Renal cortex interstitium (tissue), 11 donors: Measurements from ENCODE around the gene PCDHA3. TPM values are rescaled to one million over a fixed set of nuclear protein-coding genes. Genes with fewer than 3 reads are reported as not detected.
"Not testable (repeated sequence)": the region's sequence is repeated elsewhere in the genome, so short reads cannot be mapped to it uniquely, and the experiment has no call there.

ENCODE experiments used
- DNase-seq, 11 donors: peaks; one replicate each; pipeline ENCODE4 v3.0.0-alpha.2; 2013; ENCODE audit warnings: low read depth in 9 of 11, low spot score in 4 of 11; ENCODE audit errors: extremely low read depth in 1 of 11
- polyA plus RNA-seq, 3 donors: library from polyadenylated mRNA; unstranded; fragments of 120-200 nt; gene quantifications; one replicate each; pipeline ENCODE4 v1.2.1, GENCODE V29; 2013; ENCODE audit not compliant: insufficient read length in 3 of 3

PCDHA3 gene
- polyA plus RNA-seq, 3 donors = 0.36 to 0.41 (median 0.37) TPM

GRCh38 chr5:140842798-140843733, 42.2 kb downstream of the PCDHA3 start:
- no peak for DNase-seq

- not testable (repeated sequence) for DNase-seq
Observed at GRCh38 chr5:140848139-140849102, 47.6 kb downstream of the PCDHA3 start, which contains the start of gene PCDHA9. Gene PCDHA9, plus strand, starts transcription at chr5:140848382. Its CDS starts 114 bp downstream, at chr5:140848496.

GRCh38 chr5:140849831-140850634, 49.2 kb downstream of the PCDHA3 start:
- DNase-seq = not testable (repeated sequence)

Other genes starting within 250 kb of the PCDHA3 start
- gene SRA1, start 243.6 kb upstream of the PCDHA3 start, polyA plus RNA-seq = 10 to 100 TPM; 23.8 to 31.7 (median 27.1) TPM
- gene APBB3, start 236.5 kb upstream of the PCDHA3 start, polyA plus RNA-seq = 10 to 100 TPM; 37.9 to 63.1 (median 38.0) TPM
- gene SLC35A4, start 236.2 kb upstream of the PCDHA3 start, polyA plus RNA-seq = 10 to 100 TPM; 72.4 to 83.5 (median 78.0) TPM
- gene CD14, start 167.9 kb upstream of the PCDHA3 start, polyA plus RNA-seq = 10 to 100 TPM in 2 of 3 donors, 1 to 10 TPM in 1; 8.4 to 11.5 (median 11.0) TPM
- gene TMCO6, start 161.6 kb upstream of the PCDHA3 start, polyA plus RNA-seq = 10 to 100 TPM; 16.1 to 19.3 (median 17.0) TPM
- gene NDUFA2, start 153.4 kb upstream of the PCDHA3 start, polyA plus RNA-seq = 10 to 100 TPM; 77.3 to 94.8 (median 88.4) TPM
- 100 to 1,000 TPM; 158 to 177 (median 174) TPM for gene IK, start 153.2 kb upstream of the PCDHA3 start, polyA plus RNA-seq
- 10 to 100 TPM; 15.0 to 20.6 (median 15.8) TPM for gene WDR55, start 136.2 kb upstream of the PCDHA3 start, polyA plus RNA-seq
- gene DND1, start 127.5 kb upstream of the PCDHA3 start, polyA plus RNA-seq = 1 to 10 TPM in 1 of 3 donors, under 1 TPM in 2; 0.36 to 1.0 (median 0.76) TPM
- gene HARS1, start 109.7 kb upstream of the PCDHA3 start, polyA plus RNA-seq = 10 to 100 TPM; 70.5 to 78.3 (median 71.8) TPM
- 10 to 100 TPM; 42.6 to 54.8 (median 46.8) TPM for gene HARS2, start 109.6 kb upstream of the PCDHA3 start, polyA plus RNA-seq
- gene ZMAT2, start 100.6 kb upstream of the PCDHA3 start, polyA plus RNA-seq = 100 to 1,000 TPM; 103 to 141 (median 128) TPM
- gene PCDHA1, start 14.9 kb upstream of the PCDHA3 start, polyA plus RNA-seq = under 1 TPM in 1 of 3 donors, not detected in 2; 0.09 TPM
- under 1 TPM; 0.24 to 0.37 (median 0.30) TPM for gene PCDHA2, start 6.2 kb upstream of the PCDHA3 start, polyA plus RNA-seq
- 1 to 10 TPM in 2 of 3 donors, under 1 TPM in 1; 0.96 to 1.1 (median 1.0) TPM for gene PCDHA4, start 6.0 kb downstream of the PCDHA3 start, polyA plus RNA-seq
- gene PCDHA5, start 20.6 kb downstream of the PCDHA3 start, polyA plus RNA-seq = under 1 TPM in 2 of 3 donors, not detected in 1; 0.06 to 0.21 TPM
- under 1 TPM; 0.16 to 0.41 (median 0.40) TPM for gene PCDHA6, start 26.9 kb downstream of the PCDHA3 start, polyA plus RNA-seq
- under 1 TPM; 0.23 to 0.33 (median 0.26) TPM for gene PCDHA7, start 33.2 kb downstream of the PCDHA3 start, polyA plus RNA-seq
- gene PCDHA8, start 40.1 kb downstream of the PCDHA3 start, polyA plus RNA-seq = under 1 TPM; 0.06 to 0.09 (median 0.09) TPM
- under 1 TPM; 0.03 to 0.05 (median 0.04) TPM for gene PCDHA9, start 47.3 kb downstream of the PCDHA3 start, polyA plus RNA-seq
- gene PCDHA10, start 54.8 kb downstream of the PCDHA3 start, polyA plus RNA-seq = under 1 TPM; 0.23 to 0.91 (median 0.75) TPM
- gene PCDHA11, start 67.9 kb downstream of the PCDHA3 start, polyA plus RNA-seq = under 1 TPM; 0.09 to 0.29 (median 0.17) TPM
- gene PCDHA12, start 74.3 kb downstream of the PCDHA3 start, polyA plus RNA-seq = under 1 TPM in 2 of 3 donors, not detected in 1; 0.11 to 0.12 TPM
- gene PCDHA13, start 81.1 kb downstream of the PCDHA3 start, polyA plus RNA-seq = not detected
- under 1 TPM; 0.09 to 0.17 (median 0.09) TPM for gene PCDHAC1, start 125.2 kb downstream of the PCDHA3 start, polyA plus RNA-seq
- gene PCDHAC2, start 165.4 kb downstream of the PCDHA3 start, polyA plus RNA-seq = under 1 TPM; 0.52 to 0.65 (median 0.64) TPM